Motor neuron (in vitro differentiated cells): Measurements from ENCODE around the gene TRIM8. TPM values are rescaled to one million over a fixed set of nuclear protein-coding genes. Genes with fewer than 3 reads are reported as not detected.

Experiments used
- ATAC-seq, 8 experiments: fragments of 200-7000 bp; cut with Tn5 transposase; replicated peaks in 6 of 8; 2 replicates each; pipeline ENCODE4 v1.8.0; 2021; ENCODE audit warnings: mild to moderate bottlenecking in 8 of 8, moderate library complexity in 8 of 8
- H3K27ac ChIP-seq, 2 donors: fragments of 250-450 bp; sonication (Bioruptor Pico); 2 replicates each; pipeline ENCODE4 v1.9.0; 2021; ENCODE audit warnings: antibody characterized with exemption in 2 of 2, mild to moderate bottlenecking in 2 of 2, moderate library complexity in 1 of 2
- H3K4me1 ChIP-seq, 2 donors: fragments of 250-450 bp; sonication (Bioruptor Pico); replicated peaks in 1 of 2; 2 replicates each; pipeline ENCODE4 v1.6.1; 2021; ENCODE audit warnings: antibody characterized with exemption in 2 of 2, mild to moderate bottlenecking in 2 of 2, moderate library complexity in 1 of 2
- H3K4me3 ChIP-seq, 5 donors: fragments of 250-450 bp; sonication (Bioruptor Pico); 2 replicates each; pipeline ENCODE4 v1.9.0; 2021; ENCODE audit warnings: antibody characterized with exemption in 5 of 5, mild to moderate bottlenecking in 5 of 5, moderate library complexity in 4 of 5
- WGBS, 10 experiments: fragments of 450-650 bp; shearing (Covaris generic); methylation state at CpG; one replicate each; pipeline ENCODE4 v1.0.0; 2022; 5-methylcytosine and 5-hydroxymethylcytosine counted together
- in situ Hi-C, 9 experiments: fragments of 400-800 bp; cut with MboI; loops; one replicate each; pipeline ENCODE4 v1.15.0; 2021; ENCODE audit warnings: low sequenced_read_pairs in 9 of 9, low pct_unique_long_range_greater_than_20kb in 2 of 9; ENCODE audit not compliant: unreplicated experiment in 9 of 9
- total RNA-seq, 8 experiments: library from RNA; unstranded; fragments of 300-600 nt; gene quantifications; 2 replicates each; pipeline versions ENCODE4 v1.2.3 to v1.2.4, GENCODE V29; 2022

Gene TRIM8
- total RNA-seq, 8 experiments from 2014 or later: 42.5 to 84.5 (median 68.6) TPM

- Histone ChIP-seq H3K4me1 (peaks cover 83 to 89% of the 10 kb centered on the region in 2 donors), H3K4me3 (peak overlapping the region in 3 of 5 donors; percentile 12 to 21 (median 19)), H3K27ac (peak overlapping the region; percentile 85 to 87)
- in situ Hi-C loops: no loop called here
- peak in 2 of 8 experiments; percentile 4 to 6 for ATAC-seq
- 0 to 67% (median 10%) methylated on average over 1 to 2 of the region's 2 CpGs; no CpG with 5 or more reads in 6 of the 10 experiments for WGBS, 10 experiments
Measured at GRCh38 chr10:102674566-102674965, 30.3 kb downstream of the TRIM8 start.

DNA sequence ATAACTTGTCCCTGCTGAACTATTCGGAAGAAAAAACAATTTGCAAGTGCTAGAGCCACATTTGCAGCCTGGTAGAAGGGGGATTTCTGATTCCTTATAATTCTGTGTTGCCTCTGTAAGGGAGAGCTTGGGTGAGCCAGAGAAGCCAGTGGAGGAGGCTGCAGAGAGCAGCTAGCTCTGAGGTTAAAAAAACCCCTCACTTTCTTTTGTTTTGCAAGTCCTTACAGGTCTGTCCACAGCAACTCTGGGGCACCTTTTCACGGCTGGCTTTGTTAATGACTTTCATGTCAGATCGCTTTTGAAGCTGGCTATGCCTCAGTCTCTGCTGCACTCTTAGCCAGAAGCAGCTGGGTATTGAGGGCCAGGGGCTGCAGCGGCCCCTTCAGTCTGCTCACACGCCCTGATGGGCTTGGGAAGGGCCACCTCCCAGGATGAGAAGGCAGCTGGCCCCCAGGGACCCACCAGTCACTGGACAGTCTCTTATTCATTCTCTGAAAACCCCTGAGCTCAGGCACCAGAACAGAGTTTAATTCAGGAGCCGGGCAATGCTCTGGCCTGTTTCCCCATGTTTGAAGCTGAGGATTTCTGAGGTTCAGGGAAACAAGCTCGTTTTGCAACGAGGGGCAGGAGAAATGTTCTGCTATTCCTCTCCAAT is 30.9 kb downstream of the TRIM8 start:
- Histone ChIP-seq H3K27ac (peak overlapping the region; percentile 85 to 87), H3K4me1 (peaks cover 82 to 85% of the 10 kb centered on the region in 2 donors), H3K4me3 (peak overlapping the region in 3 of 5 donors; percentile 12 to 21 (median 19))
- ATAC-seq: peak in 5 of 8 experiments; percentile 29 to 65 (median 58)
- 0 to 58% (median 4%) methylated on average over 1 to 6 of the region's 8 CpGs; no CpG with 5 or more reads in 3 of the 10 experiments for WGBS, 10 experiments
- in situ Hi-C loops: no loop called here

DNA sequence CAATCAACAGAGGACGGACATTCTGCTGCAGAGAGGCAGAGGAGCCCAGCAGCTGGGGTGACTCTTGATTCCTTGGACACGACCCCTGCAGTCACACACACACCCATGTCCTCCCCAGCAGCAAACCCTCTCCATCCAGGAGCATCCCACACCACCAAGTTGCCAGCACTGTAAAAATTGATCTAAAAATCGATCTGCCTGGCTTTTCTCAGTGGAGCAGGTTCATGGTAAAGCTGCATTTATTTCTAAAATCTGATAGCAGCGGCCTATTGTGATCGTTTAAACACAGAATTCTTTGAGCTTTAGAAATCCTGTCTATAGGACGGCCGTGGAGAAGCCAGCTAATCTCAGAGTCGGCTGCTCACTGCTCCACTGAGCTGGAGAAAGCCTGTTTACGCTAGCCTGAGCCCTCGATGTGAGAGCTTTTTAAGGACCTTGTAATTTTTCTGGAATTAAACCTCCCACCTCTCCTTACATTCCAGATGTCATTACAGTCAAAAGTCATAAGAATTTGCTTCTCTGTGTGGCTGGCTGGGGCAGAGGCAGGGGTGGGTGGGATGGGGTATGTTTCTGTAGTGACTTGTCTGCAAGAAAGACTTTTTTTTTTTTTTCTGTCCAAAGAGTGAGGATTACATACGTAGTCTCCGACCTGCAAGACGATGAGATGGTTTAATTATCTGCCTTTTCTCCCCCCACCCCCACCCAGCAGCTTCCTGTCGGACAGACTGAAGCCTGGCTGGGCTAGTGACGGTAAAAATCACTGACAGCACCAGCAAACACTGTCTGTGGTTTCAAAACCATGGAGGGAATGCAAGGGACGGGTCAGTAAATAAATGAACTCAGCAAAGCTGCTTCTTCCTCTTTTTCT is 31.6 kb downstream of the TRIM8 start:
- peak overlapping the region; percentile 85 to 87 for H3K27ac ChIP-seq
- in situ Hi-C loops: no loop called here
- peak in 6 of 8 experiments; percentile 5 to 50 (median 29) for ATAC-seq
- H3K4me1 ChIP-seq: peaks cover 74 to 77% of the 10 kb centered on the region in 2 donors
- H3K4me3 ChIP-seq: peak overlapping the region in 3 of 5 donors; percentile 12 to 21 (median 19)
- 0 to 75% (median 6%) methylated on average over 1 to 10 of the region's 16 CpGs; no CpG with 5 or more reads in 1 of the 10 experiments for WGBS, 10 experiments

GRCh38 chr10:102676534-102677315 is 32.4 kb downstream of the TRIM8 start:
- peaks cover 71 to 73% of the 10 kb centered on the region in 2 donors for H3K4me1 ChIP-seq
- 17 to 86% (median 50%) methylated on average over 1 to 9 of the region's 9 CpGs; no CpG with 5 or more reads in 2 of the 10 experiments for WGBS, 10 experiments
- no peak for ATAC-seq
- in situ Hi-C loops: no loop called here
- peak overlapping the region; percentile 85 to 87 for H3K27ac ChIP-seq
- H3K4me3 ChIP-seq: peak overlapping the region in 3 of 5 donors; percentile 12 to 21 (median 19)

- Histone ChIP-seq H3K27ac (peak overlapping the region; percentile 85 to 87), H3K4me1 (peaks cover 73 to 78% of the 10 kb centered on the region in 2 donors), H3K4me3 (no peak overlapping the region)
- in situ Hi-C loops: no loop called here
- no peak for ATAC-seq
- 40 to 82% (median 75%) methylated on average over 1 to 7 of the region's 9 CpGs; no CpG with 5 or more reads in 3 of the 10 experiments for WGBS, 10 experiments
Measured at GRCh38 chr10:102677331-102678067, 33.2 kb downstream of the TRIM8 start.

GRCh38 chr10:102678068-102678400 is 33.8 kb downstream of the TRIM8 start:
- Histone ChIP-seq H3K4me3 (no peak overlapping the region), H3K27ac (peak overlapping the region; percentile 85 to 87), H3K4me1 (peaks cover 67 to 75% of the 10 kb centered on the region in 2 donors)
- ATAC-seq: no peak
- in situ Hi-C loops: no loop called here
- WGBS, 10 experiments: 33 to 86% (median 73%) methylated on average over 1 to 9 of the region's 9 CpGs; no CpG with 5 or more reads in 4 of the 10 experiments

DNA sequence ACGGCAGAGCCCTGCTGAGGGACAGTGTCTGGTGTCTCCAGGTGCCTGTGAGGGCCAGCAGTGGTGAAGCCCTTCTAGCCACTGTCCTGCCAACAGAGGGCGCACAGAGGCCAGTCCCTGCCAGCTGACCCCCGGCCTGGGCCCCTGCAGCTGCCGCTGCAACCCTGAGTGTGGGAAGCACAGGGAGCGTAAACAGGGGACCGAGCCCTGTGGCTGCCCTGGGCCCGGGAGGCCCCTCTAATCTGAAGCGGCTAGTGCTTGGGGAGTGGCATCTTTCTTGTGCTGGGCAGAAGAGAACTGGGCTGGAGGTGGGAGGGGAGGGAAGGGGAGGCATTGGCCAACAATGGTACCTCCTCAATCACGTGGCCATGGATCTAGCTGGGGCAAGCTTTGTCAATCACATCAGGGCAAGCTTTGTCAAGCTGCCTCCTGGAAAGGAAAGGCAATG is 34.6 kb downstream of the TRIM8 start:
- Histone ChIP-seq H3K4me1 (peaks cover 59 to 66% of the 10 kb centered on the region in 2 donors), H3K27ac (peak overlapping the region; percentile 67), H3K4me3 (no peak overlapping the region)
- peak; percentile 53 to 90 (median 63) for ATAC-seq
- in situ Hi-C loops: no loop called here
- WGBS, 10 experiments: 0 to 40% (median 4%) methylated on average over 1 to 4 of the region's 9 CpGs; no CpG with 5 or more reads in 7 of the 10 experiments

GRCh38 chr10:102679596-102679995 is 35.3 kb downstream of the TRIM8 start:
- Histone ChIP-seq H3K4me3 (no peak overlapping the region), H3K27ac (peak overlapping the region; percentile 67), H3K4me1 (peaks cover 52 to 61% of the 10 kb centered on the region in 2 donors)
- no peak for ATAC-seq
- WGBS, 10 experiments: 80 to 100% (median 100%) methylated on average over 1 to 4 of the region's 4 CpGs; no CpG with 5 or more reads in 3 of the 10 experiments
- in situ Hi-C loops: no loop called here

GRCh38 chr10:102681696-102682095 is 37.4 kb downstream of the TRIM8 start:
- WGBS, 10 experiments: 61 to 100% (median 100%) methylated on average over 1 to 3 of the region's 5 CpGs; no CpG with 5 or more reads in 3 of the 10 experiments
- H3K4me1 ChIP-seq: peaks cover 31 to 42% of the 10 kb centered on the region in 2 donors
- H3K27ac ChIP-seq: no peak overlapping the region
- in situ Hi-C loops: no loop called here
- H3K4me3 ChIP-seq: no peak overlapping the region
- ATAC-seq: no peak

- no peak for ATAC-seq
Measured at GRCh38 chr10:102682416-102682815, 38.1 kb downstream of the TRIM8 start.

GRCh38 chr10:102682981-102683380 is 38.7 kb downstream of the TRIM8 start:
- WGBS, 10 experiments: 40 to 100% (median 83%) methylated on average over 1 to 4 of the region's 4 CpGs
- Histone ChIP-seq H3K27ac (no peak overlapping the region), H3K4me3 (no peak overlapping the region), H3K4me1 (peaks cover 18 to 29% of the 10 kb centered on the region in 2 donors)
- no peak for ATAC-seq
- in situ Hi-C loops: no loop called here

More at GRCh38 chr10:102682416-102682815, 38.1 kb downstream of the TRIM8 start:
- no peak overlapping the region for H3K4me3 ChIP-seq
- in situ Hi-C loops: no loop called here
- 58 to 100% (median 89%) methylated on average over 1 to 4 of the region's 7 CpGs; no CpG with 5 or more reads in 2 of the 10 experiments for WGBS, 10 experiments
- no peak overlapping the region for H3K27ac ChIP-seq
- H3K4me1 ChIP-seq: peaks cover 24 to 35% of the 10 kb centered on the region in 2 donors

DNA sequence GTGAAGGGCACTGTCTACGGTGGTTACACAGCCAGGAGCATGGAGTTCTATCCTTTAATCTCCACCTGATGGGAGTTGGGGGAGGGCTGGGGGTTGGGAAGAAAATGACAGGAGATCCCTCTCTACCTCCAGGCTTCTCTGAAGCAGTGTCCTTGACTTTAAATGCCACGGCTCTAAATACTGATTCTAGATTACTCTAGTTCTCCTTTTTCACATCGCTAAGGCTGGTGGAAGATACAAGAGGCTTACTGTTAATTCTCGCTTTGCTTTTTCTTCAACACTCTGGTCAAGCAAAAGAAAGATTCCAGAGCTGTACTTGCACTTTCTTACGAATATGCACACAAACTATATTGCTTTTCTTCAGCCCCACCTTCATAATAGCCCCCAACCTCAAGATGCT is 39.5 kb downstream of the TRIM8 start:
- ATAC-seq: no peak
- in situ Hi-C loops: no loop called here
- no peak overlapping the region for H3K4me3 ChIP-seq
- H3K4me1 ChIP-seq: peaks cover 10 to 22% of the 10 kb centered on the region in 2 donors
- 89 to 100% (median 93%) methylated on average over 1 to 5 of the region's 5 CpGs; no CpG with 5 or more reads in 2 of the 10 experiments for WGBS, 10 experiments
- no peak overlapping the region for H3K27ac ChIP-seq
